H9 (cell line): ENCODE measurements around the gene ARFGAP1. TPM values are rescaled to one million over a fixed set of nuclear protein-coding genes. Genes with fewer than 3 reads are reported as not detected.

Experiments used
- DNase-seq: peaks from one replicate; pipeline ENCODE4 v3.0.0-alpha.2; 2017
- H2AFZ ChIP-seq: one replicate; pipeline ENCODE4 v1.6.1; 2013; ENCODE audit warnings: mild to moderate bottlenecking, low read length, control low read depth, moderate library complexity
- H2AK5ac ChIP-seq: 2 replicates; pipeline ENCODE4 v1.6.1; 2013; ENCODE audit warnings: low read length, control low read depth, mixed read lengths; ENCODE audit not compliant: insufficient read length
- H2BK120ac ChIP-seq: one replicate; pipeline ENCODE4 v1.6.1; 2013; ENCODE audit warnings: low read depth, mild to moderate bottlenecking, low read length, control low read depth, inconsistent platforms; ENCODE audit not compliant: poor library complexity, severe bottlenecking
- H2BK12ac ChIP-seq: 2 replicates; pipeline ENCODE4 v1.6.1; 2013; ENCODE audit warnings: low read length, control low read depth, mixed read lengths, low read depth; ENCODE audit not compliant: insufficient read length
- H2BK15ac ChIP-seq: 2 replicates; pipeline ENCODE4 v1.6.1; 2013; ENCODE audit warnings: low read depth, low read length, control low read depth
- H2BK20ac ChIP-seq: one replicate; pipeline ENCODE4 v1.6.1; 2013; ENCODE audit warnings: low read depth, mild to moderate bottlenecking, low read length, control low read depth, inconsistent platforms; ENCODE audit not compliant: poor library complexity, severe bottlenecking
- H2BK5ac ChIP-seq: 2 replicates; pipeline ENCODE4 v1.6.1; 2013; ENCODE audit warnings: low read length, control low read depth, mixed read lengths; ENCODE audit not compliant: insufficient read length
- H3K14ac ChIP-seq: 2 replicates; pipeline ENCODE4 v1.6.1; 2013; ENCODE audit warnings: low read length, control low read depth; ENCODE audit not compliant: insufficient read depth
- H3K18ac ChIP-seq: 2 replicates; pipeline ENCODE4 v1.6.1; 2013; ENCODE audit warnings: low read depth, mild to moderate bottlenecking, mixed read lengths, low read length, control low read depth; ENCODE audit not compliant: insufficient read length
- H3K23ac ChIP-seq: 2 replicates; pipeline ENCODE4 v1.6.1; 2013; ENCODE audit warnings: low read length, control low read depth, mixed read lengths, low read depth; ENCODE audit not compliant: insufficient read length
- H3K23me2 ChIP-seq: 2 replicates; pipeline ENCODE4 v1.6.1; 2013; ENCODE audit warnings: low read depth, mild to moderate bottlenecking, mixed read lengths, low read length, control low read depth; ENCODE audit not compliant: insufficient read length, poor library complexity, severe bottlenecking
- H3K27ac ChIP-seq: 2 replicates; pipeline ENCODE4 v1.5.1; 2013; ENCODE audit warnings: low read length, control low read depth, mixed read lengths, low read depth; ENCODE audit not compliant: insufficient read length
- H3K27me3 ChIP-seq: 2 replicates; pipeline ENCODE4 v1.6.1; 2013; ENCODE audit warnings: low read length, control low read depth, inconsistent platforms; ENCODE audit not compliant: insufficient read depth
- H3K4ac ChIP-seq: 2 replicates; pipeline ENCODE4 v1.6.1; 2013; ENCODE audit warnings: low read depth, mild to moderate bottlenecking, control low read depth, inconsistent platforms, low read length, moderate library complexity
- H3K4me1 ChIP-seq: 2 replicates; pipeline ENCODE4 v1.6.1; 2013; ENCODE audit warnings: low read length, control low read depth, inconsistent platforms; ENCODE audit not compliant: insufficient read depth
- H3K4me2 ChIP-seq: 2 replicates; pipeline ENCODE4 v1.6.1; 2013; ENCODE audit warnings: low read length, control low read depth, mixed read lengths; ENCODE audit not compliant: insufficient read length, insufficient read depth
- H3K56ac ChIP-seq: 2 replicates; pipeline ENCODE4 v1.6.1; 2013; ENCODE audit warnings: low read depth, mild to moderate bottlenecking, mixed read lengths, low read length, control low read depth; ENCODE audit not compliant: insufficient read length
- H3K79me1 ChIP-seq: 2 replicates; pipeline ENCODE4 v1.6.1; 2013; ENCODE audit warnings: low read depth, mild to moderate bottlenecking, moderate library complexity, low read length, control low read depth, inconsistent platforms; ENCODE audit not compliant: insufficient read depth, poor library complexity, severe bottlenecking
- H3K79me2 ChIP-seq: 2 replicates; pipeline ENCODE4 v1.6.1; 2013; ENCODE audit warnings: low read length, control low read depth, inconsistent platforms; ENCODE audit not compliant: insufficient read depth
- H3K9ac ChIP-seq: 2 replicates; pipeline ENCODE4 v1.6.1; 2013; ENCODE audit warnings: low read length, control low read depth, mixed read lengths; ENCODE audit not compliant: insufficient read length; ENCODE audit errors: extremely low read depth
- H3K9me3 ChIP-seq: one replicate; pipeline ENCODE4 v1.6.1; 2013; ENCODE audit warnings: low read depth, low read length, inconsistent platforms; ENCODE audit not compliant: control insufficient read depth
- H3T11ph ChIP-seq: one replicate; pipeline ENCODE4 v1.6.1; 2013; ENCODE audit warnings: mild to moderate bottlenecking, low read length, control low read depth, inconsistent platforms
- H4K20me1 ChIP-seq: one replicate; pipeline ENCODE4 v1.6.1; 2013; ENCODE audit not compliant: control insufficient read depth, insufficient read length, insufficient read depth
- H4K5ac ChIP-seq: 2 replicates; pipeline ENCODE4 v1.6.1; 2013; ENCODE audit warnings: low read depth, mild to moderate bottlenecking, mixed read lengths, low read length, control low read depth; ENCODE audit not compliant: insufficient read length
- H4K8ac ChIP-seq: replicated peaks from 2 replicates; pipeline ENCODE4 v1.6.1; 2013; ENCODE audit warnings: low read length, control low read depth, mixed read lengths, low read depth; ENCODE audit not compliant: insufficient read length
- H4K91ac ChIP-seq: 2 replicates; pipeline ENCODE4 v1.6.1; 2013; ENCODE audit warnings: low read depth, mild to moderate bottlenecking, moderate library complexity, mixed read lengths, low read length, control low read depth; ENCODE audit not compliant: insufficient read length
- H3K27ac Mint-ChIP-seq, 3 experiments: 2 replicates in 2 of 3; 3 replicates in 1 of 3; pipeline ENCODE4 v1.8.0; 2020 to 2021; ENCODE audit warnings: mixed read lengths in 3 of 3, mild to moderate bottlenecking in 1 of 3, moderate library complexity in 1 of 3
- H3K27me3 Mint-ChIP-seq: 2 replicates; pipeline ENCODE4 v1.8.0; 2021; ENCODE audit warnings: low read depth, mild to moderate bottlenecking, moderate library complexity, mixed read lengths
- H3K36me3 Mint-ChIP-seq, 3 experiments: 2 replicates in 2 of 3; 3 replicates in 1 of 3; pipeline ENCODE4 v1.8.0; 2020 to 2021; ENCODE audit warnings: low read depth in 3 of 3, mixed read lengths in 3 of 3; ENCODE audit not compliant: insufficient read depth in 1 of 3
- H3K4me1 Mint-ChIP-seq, 2 experiments: 2 replicates each; pipeline ENCODE4 v1.8.0; 2020; ENCODE audit warnings: mixed read lengths in 2 of 2
- H3K4me3 Mint-ChIP-seq, 2 experiments: 2 replicates in 1 of 2; 3 replicates in 1 of 2; pipeline ENCODE4 v1.8.0; 2020 to 2021; ENCODE audit warnings: mild to moderate bottlenecking in 2 of 2, mixed read lengths in 2 of 2, moderate library complexity in 1 of 2
- H3K9me3 Mint-ChIP-seq, 2 experiments: 2 replicates in 1 of 2; 3 replicates in 1 of 2; pipeline ENCODE4 v1.8.0; 2020; ENCODE audit warnings: mild to moderate bottlenecking in 2 of 2, mixed read lengths in 2 of 2, moderate library complexity in 1 of 2
- CTCF ChIP-seq: fragments of 200-600 bp; sonication (generic); conservative IDR thresholded peaks from 3 replicates; pipeline ENCODE4 v1.8.0; 2021; ENCODE audit warnings: antibody characterized with exemption, mild to moderate bottlenecking
- WGBS: extraction: QIAGEN DNeasy Blood & Tissue Kit; methylation state at CpG from one replicate; pipeline ENCODE4 v1.1.7; 2013; ENCODE audit warnings: missing lambda C conversion rate, low lambda C conversion rate, mixed read lengths; ENCODE audit not compliant: insufficient read length; ENCODE audit errors: extremely low coverage; 5-methylcytosine and 5-hydroxymethylcytosine counted together
- total RNA-seq: library from RNA; stranded (reverse); gene quantifications from 2 replicates; pipeline ENCODE4 v1.2.1, GENCODE V29; 2021

Gene ARFGAP1
- total RNA-seq, 1 experiment from 2014 or later: 114 TPM

- H3K27me3 ChIP-seq: no peaks in the 10 kb centered on the region
- peaks cover 2% of the 10 kb centered on the region; the same call in 1 of the 2 replicates for H3K4me1 ChIP-seq
- no peak overlapping the region for H2BK5ac ChIP-seq
- no peak overlapping the region for H4K5ac ChIP-seq
- no peak overlapping the region for H2BK12ac ChIP-seq
- no peak overlapping the region for H3K18ac ChIP-seq
- H4K8ac ChIP-seq: no peak overlapping the region
- H3K27ac Mint-ChIP-seq: no peak overlapping the region; a peak in 1 of 7 replicates
- no peak overlapping the region for H4K91ac ChIP-seq
- no peak overlapping the region for H2AK5ac ChIP-seq
- peaks cover 13% of the 10 kb centered on the region for H3K27me3 Mint-ChIP-seq
- no peaks in the 10 kb centered on the region for H3K36me3 Mint-ChIP-seq
- H3K27ac ChIP-seq: no peak overlapping the region
- WGBS: no CpG with 5 or more reads among the region's 26 CpGs
- DNase-seq: no peak
- H3K14ac ChIP-seq: no peak overlapping the region
- H3K79me2 ChIP-seq: no peaks in the 10 kb centered on the region
- no peaks in the 10 kb centered on the region for H3K9me3 ChIP-seq
- no peaks in the 10 kb centered on the region; a peak in 1 of 5 replicates for H3K9me3 Mint-ChIP-seq
- no peak overlapping the region for H3T11ph ChIP-seq
- H2AFZ ChIP-seq: no peak overlapping the region
- no peak overlapping the region for H3K4me2 ChIP-seq
- H3K23ac ChIP-seq: no peak overlapping the region
- H3K4ac ChIP-seq: no peak overlapping the region
- H2BK15ac ChIP-seq: no peak overlapping the region
- H3K79me1 ChIP-seq: no peaks in the 10 kb centered on the region
- H2BK20ac ChIP-seq: no peak overlapping the region
- H3K4me3 Mint-ChIP-seq: no peak overlapping the region
- H3K23me2 ChIP-seq: no peaks in the 10 kb centered on the region
- H4K20me1 ChIP-seq: no peaks in the 10 kb centered on the region
- no peak overlapping the region for H2BK120ac ChIP-seq
- H3K9ac ChIP-seq: no peak overlapping the region
- TF ChIP-seq CTCF: no peak
- H3K4me1 Mint-ChIP-seq: peaks cover 14 to 27% of the 10 kb centered on the region in 2 experiments
- H3K56ac ChIP-seq: no peak overlapping the region
These were observed 36.3 kb upstream of the ARFGAP1 start for GRCh38 chr20:63236116-63236837.
